H9 (cell line): ENCODE measurements around the gene NBEAL1. TPM values are rescaled to one million over a fixed set of nuclear protein-coding genes. Genes with fewer than 3 reads are reported as not detected.
"Not testable (repeated sequence)": the region's sequence is repeated elsewhere in the genome, so short reads cannot be mapped to it uniquely, and the experiment has no call there.

Experiments used
- DNase-seq: peaks from one replicate; pipeline ENCODE4 v3.0.0-alpha.2; 2017
- H2AFZ ChIP-seq: one replicate; pipeline ENCODE4 v1.6.1; 2013; ENCODE audit warnings: mild to moderate bottlenecking, low read length, control low read depth, moderate library complexity
- H2AK5ac ChIP-seq: 2 replicates; pipeline ENCODE4 v1.6.1; 2013; ENCODE audit warnings: low read length, control low read depth, mixed read lengths; ENCODE audit not compliant: insufficient read length
- H2BK120ac ChIP-seq: one replicate; pipeline ENCODE4 v1.6.1; 2013; ENCODE audit warnings: low read depth, mild to moderate bottlenecking, low read length, control low read depth, inconsistent platforms; ENCODE audit not compliant: poor library complexity, severe bottlenecking
- H2BK12ac ChIP-seq: 2 replicates; pipeline ENCODE4 v1.6.1; 2013; ENCODE audit warnings: low read length, control low read depth, mixed read lengths, low read depth; ENCODE audit not compliant: insufficient read length
- H2BK15ac ChIP-seq: 2 replicates; pipeline ENCODE4 v1.6.1; 2013; ENCODE audit warnings: low read depth, low read length, control low read depth
- H2BK20ac ChIP-seq: one replicate; pipeline ENCODE4 v1.6.1; 2013; ENCODE audit warnings: low read depth, mild to moderate bottlenecking, low read length, control low read depth, inconsistent platforms; ENCODE audit not compliant: poor library complexity, severe bottlenecking
- H2BK5ac ChIP-seq: 2 replicates; pipeline ENCODE4 v1.6.1; 2013; ENCODE audit warnings: low read length, control low read depth, mixed read lengths; ENCODE audit not compliant: insufficient read length
- H3K14ac ChIP-seq: 2 replicates; pipeline ENCODE4 v1.6.1; 2013; ENCODE audit warnings: low read length, control low read depth; ENCODE audit not compliant: insufficient read depth
- H3K18ac ChIP-seq: 2 replicates; pipeline ENCODE4 v1.6.1; 2013; ENCODE audit warnings: low read depth, mild to moderate bottlenecking, mixed read lengths, low read length, control low read depth; ENCODE audit not compliant: insufficient read length
- H3K23ac ChIP-seq: 2 replicates; pipeline ENCODE4 v1.6.1; 2013; ENCODE audit warnings: low read length, control low read depth, mixed read lengths, low read depth; ENCODE audit not compliant: insufficient read length
- H3K23me2 ChIP-seq: 2 replicates; pipeline ENCODE4 v1.6.1; 2013; ENCODE audit warnings: low read depth, mild to moderate bottlenecking, mixed read lengths, low read length, control low read depth; ENCODE audit not compliant: insufficient read length, poor library complexity, severe bottlenecking
- H3K27ac ChIP-seq: 2 replicates; pipeline ENCODE4 v1.5.1; 2013; ENCODE audit warnings: low read length, control low read depth, mixed read lengths, low read depth; ENCODE audit not compliant: insufficient read length
- H3K27me3 ChIP-seq: 2 replicates; pipeline ENCODE4 v1.6.1; 2013; ENCODE audit warnings: low read length, control low read depth, inconsistent platforms; ENCODE audit not compliant: insufficient read depth
- H3K4ac ChIP-seq: 2 replicates; pipeline ENCODE4 v1.6.1; 2013; ENCODE audit warnings: low read depth, mild to moderate bottlenecking, control low read depth, inconsistent platforms, low read length, moderate library complexity
- H3K4me1 ChIP-seq: 2 replicates; pipeline ENCODE4 v1.6.1; 2013; ENCODE audit warnings: low read length, control low read depth, inconsistent platforms; ENCODE audit not compliant: insufficient read depth
- H3K4me2 ChIP-seq: 2 replicates; pipeline ENCODE4 v1.6.1; 2013; ENCODE audit warnings: low read length, control low read depth, mixed read lengths; ENCODE audit not compliant: insufficient read length, insufficient read depth
- H3K56ac ChIP-seq: 2 replicates; pipeline ENCODE4 v1.6.1; 2013; ENCODE audit warnings: low read depth, mild to moderate bottlenecking, mixed read lengths, low read length, control low read depth; ENCODE audit not compliant: insufficient read length
- H3K79me1 ChIP-seq: 2 replicates; pipeline ENCODE4 v1.6.1; 2013; ENCODE audit warnings: low read depth, mild to moderate bottlenecking, moderate library complexity, low read length, control low read depth, inconsistent platforms; ENCODE audit not compliant: insufficient read depth, poor library complexity, severe bottlenecking
- H3K79me2 ChIP-seq: 2 replicates; pipeline ENCODE4 v1.6.1; 2013; ENCODE audit warnings: low read length, control low read depth, inconsistent platforms; ENCODE audit not compliant: insufficient read depth
- H3K9ac ChIP-seq: 2 replicates; pipeline ENCODE4 v1.6.1; 2013; ENCODE audit warnings: low read length, control low read depth, mixed read lengths; ENCODE audit not compliant: insufficient read length; ENCODE audit errors: extremely low read depth
- H3K9me3 ChIP-seq: one replicate; pipeline ENCODE4 v1.6.1; 2013; ENCODE audit warnings: low read depth, low read length, inconsistent platforms; ENCODE audit not compliant: control insufficient read depth
- H3T11ph ChIP-seq: one replicate; pipeline ENCODE4 v1.6.1; 2013; ENCODE audit warnings: mild to moderate bottlenecking, low read length, control low read depth, inconsistent platforms
- H4K20me1 ChIP-seq: one replicate; pipeline ENCODE4 v1.6.1; 2013; ENCODE audit not compliant: control insufficient read depth, insufficient read length, insufficient read depth
- H4K5ac ChIP-seq: 2 replicates; pipeline ENCODE4 v1.6.1; 2013; ENCODE audit warnings: low read depth, mild to moderate bottlenecking, mixed read lengths, low read length, control low read depth; ENCODE audit not compliant: insufficient read length
- H4K8ac ChIP-seq: replicated peaks from 2 replicates; pipeline ENCODE4 v1.6.1; 2013; ENCODE audit warnings: low read length, control low read depth, mixed read lengths, low read depth; ENCODE audit not compliant: insufficient read length
- H4K91ac ChIP-seq: 2 replicates; pipeline ENCODE4 v1.6.1; 2013; ENCODE audit warnings: low read depth, mild to moderate bottlenecking, moderate library complexity, mixed read lengths, low read length, control low read depth; ENCODE audit not compliant: insufficient read length
- H3K27ac Mint-ChIP-seq, 3 experiments: 2 replicates in 2 of 3; 3 replicates in 1 of 3; pipeline ENCODE4 v1.8.0; 2020 to 2021; ENCODE audit warnings: mixed read lengths in 3 of 3, mild to moderate bottlenecking in 1 of 3, moderate library complexity in 1 of 3
- H3K27me3 Mint-ChIP-seq: 2 replicates; pipeline ENCODE4 v1.8.0; 2021; ENCODE audit warnings: low read depth, mild to moderate bottlenecking, moderate library complexity, mixed read lengths
- H3K36me3 Mint-ChIP-seq, 3 experiments: 2 replicates in 2 of 3; 3 replicates in 1 of 3; pipeline ENCODE4 v1.8.0; 2020 to 2021; ENCODE audit warnings: low read depth in 3 of 3, mixed read lengths in 3 of 3; ENCODE audit not compliant: insufficient read depth in 1 of 3
- H3K4me1 Mint-ChIP-seq, 2 experiments: 2 replicates each; pipeline ENCODE4 v1.8.0; 2020; ENCODE audit warnings: mixed read lengths in 2 of 2
- H3K4me3 Mint-ChIP-seq, 2 experiments: 2 replicates in 1 of 2; 3 replicates in 1 of 2; pipeline ENCODE4 v1.8.0; 2020 to 2021; ENCODE audit warnings: mild to moderate bottlenecking in 2 of 2, mixed read lengths in 2 of 2, moderate library complexity in 1 of 2
- H3K9me3 Mint-ChIP-seq, 2 experiments: 2 replicates in 1 of 2; 3 replicates in 1 of 2; pipeline ENCODE4 v1.8.0; 2020; ENCODE audit warnings: mild to moderate bottlenecking in 2 of 2, mixed read lengths in 2 of 2, moderate library complexity in 1 of 2
- CTCF ChIP-seq: fragments of 200-600 bp; sonication (generic); conservative IDR thresholded peaks from 3 replicates; pipeline ENCODE4 v1.8.0; 2021; ENCODE audit warnings: antibody characterized with exemption, mild to moderate bottlenecking
- WGBS: extraction: QIAGEN DNeasy Blood & Tissue Kit; methylation state at CpG from one replicate; pipeline ENCODE4 v1.1.7; 2013; ENCODE audit warnings: missing lambda C conversion rate, low lambda C conversion rate, mixed read lengths; ENCODE audit not compliant: insufficient read length; ENCODE audit errors: extremely low coverage; 5-methylcytosine and 5-hydroxymethylcytosine counted together
- total RNA-seq: library from RNA; stranded (reverse); gene quantifications from 2 replicates; pipeline ENCODE4 v1.2.1, GENCODE V29; 2021

NBEAL1 gene
- total RNA-seq, 1 experiment from 2014 or later, result 10.1 TPM

- Histone ChIP-seq H2AK5ac (peak overlapping the region; percentile 85), H3K4ac (no peak overlapping the region), H3K14ac (no peak overlapping the region), H3K27ac (peak overlapping the region; percentile 23), H3K18ac (no peak overlapping the region), H3T11ph (no peak overlapping the region), H3K4me1 (no peaks in the 10 kb centered on the region), H3K23ac (no peak overlapping the region), H4K20me1 (no peaks in the 10 kb centered on the region), H2BK120ac (no peak overlapping the region), H3K56ac (no peak overlapping the region), H3K79me1 (no peaks in the 10 kb centered on the region), H3K79me2 (no peaks in the 10 kb centered on the region), H2BK15ac (no peak overlapping the region), H2BK5ac (no peak overlapping the region), H3K9ac (no peak overlapping the region), H4K91ac (no peak overlapping the region), H2BK12ac (peak overlapping the region; percentile 82), H3K4me2 (no peak overlapping the region), H4K5ac (no peak overlapping the region), H2AFZ (no peak overlapping the region), H3K9me3 (no peaks in the 10 kb centered on the region), H3K23me2 (no peaks in the 10 kb centered on the region), H3K27me3 (no peaks in the 10 kb centered on the region), H4K8ac (no peak overlapping the region), H2BK20ac (peak overlapping the region; percentile 11)
- peaks cover 11 to 12% of the 10 kb centered on the region in 2 experiments for H3K9me3 Mint-ChIP-seq
- H3K4me3 Mint-ChIP-seq, result no peak overlapping the region
- H3K4me1 Mint-ChIP-seq, result peaks cover 18 to 21% of the 10 kb centered on the region in 2 experiments
- no peaks in the 10 kb centered on the region for H3K27me3 Mint-ChIP-seq
- TF ChIP-seq CTCF, result no peak
- peaks cover 8 to 37% (median 30%) of the 10 kb centered on the region in 3 experiments; a peak in 6 of 7 replicates for H3K36me3 Mint-ChIP-seq
- no peak for DNase-seq
- H3K27ac Mint-ChIP-seq, result peak overlapping the region; percentile 54 to 87 (median 82); a peak in 6 of 7 replicates
- no CpG with 5 or more reads among the region's 3 CpGs for WGBS
Observed at GRCh38 chr2:203062126-203062525, 47.5 kb downstream of the NBEAL1 start.

GRCh38 chr2:203066519-203067091, 51.9 kb downstream of the NBEAL1 start:
- H4K20me1 ChIP-seq, H4K8ac ChIP-seq, H3K27me3 Mint-ChIP-seq, H3K23me2 ChIP-seq, H3K9me3 ChIP-seq, H3K4me1 Mint-ChIP-seq, H2BK120ac ChIP-seq, H3K79me2 ChIP-seq, H3K4me3 Mint-ChIP-seq, H3K4ac ChIP-seq, H3K9ac ChIP-seq, H3K23ac ChIP-seq, H3K14ac ChIP-seq, H3T11ph ChIP-seq, H4K5ac ChIP-seq, H3K27ac Mint-ChIP-seq, H3K4me1 ChIP-seq, H2AFZ ChIP-seq, H2BK20ac ChIP-seq, H3K56ac ChIP-seq, H4K91ac ChIP-seq, H2BK5ac ChIP-seq, H3K18ac ChIP-seq, H2BK12ac ChIP-seq, H3K79me1 ChIP-seq, H2AK5ac ChIP-seq, H2BK15ac ChIP-seq, H3K27me3 ChIP-seq, H3K4me2 ChIP-seq, H3K27ac ChIP-seq: not testable (repeated sequence)
- DNase-seq, result peak; percentile 27
- Mint-ChIP-seq H3K9me3 (peaks cover 14 to 15% of the 10 kb centered on the region in 2 experiments), H3K36me3 (peaks cover 13 to 42% (median 32%) of the 10 kb centered on the region in 3 experiments; a peak in 6 of 7 replicates)
- WGBS, result no CpG with 5 or more reads among the region's 36 CpGs
